Measurements from ENCODE around the gene HOXC6.

The HOXC6 gene

DNA sequence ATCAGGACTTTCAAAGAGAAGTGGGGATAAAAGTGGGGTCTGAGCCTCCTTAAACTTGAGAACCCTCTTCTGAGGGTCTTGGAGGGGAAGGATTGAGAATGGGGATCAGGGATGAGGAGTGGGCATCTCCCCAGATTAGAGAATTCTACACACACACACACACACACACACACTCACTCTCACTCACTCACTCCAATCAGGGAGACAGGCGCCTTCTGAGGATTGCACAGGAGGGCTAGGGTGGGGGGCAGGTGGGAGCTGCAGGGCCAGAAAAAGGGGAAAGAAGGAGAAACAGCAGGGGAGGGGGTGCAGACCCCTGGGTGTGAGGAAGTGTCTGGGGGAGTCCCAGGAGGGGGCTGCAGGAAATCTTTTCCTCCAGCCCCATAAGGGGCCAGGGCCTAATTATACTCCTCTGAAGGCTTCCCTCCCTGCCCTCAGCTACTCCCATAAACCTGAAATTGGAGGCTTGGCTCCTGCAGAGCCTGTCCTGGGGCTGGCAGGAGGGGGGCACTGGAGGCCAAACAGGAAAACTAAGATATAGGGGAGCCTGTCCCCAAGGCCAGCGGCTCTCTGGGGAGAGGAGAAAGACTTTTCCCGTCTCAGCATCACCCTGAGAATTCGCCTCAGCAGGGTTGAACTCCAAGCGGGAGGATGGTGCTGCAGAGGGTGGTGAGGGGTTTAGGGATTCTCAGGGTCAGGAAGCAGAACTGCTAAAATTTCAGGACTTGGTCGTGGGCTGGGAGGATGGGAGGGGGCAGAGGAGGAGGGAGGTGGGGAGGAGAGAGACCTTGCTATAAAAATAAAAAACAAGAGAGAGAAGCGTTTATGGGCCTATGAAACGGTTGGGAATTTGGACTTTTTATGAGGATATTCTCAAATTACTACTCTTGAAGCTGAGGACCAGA, 26.7 kb upstream of the HOXC6 start:
- DNase-seq (ENCODE audit: low spot score), result no peak

DNA sequence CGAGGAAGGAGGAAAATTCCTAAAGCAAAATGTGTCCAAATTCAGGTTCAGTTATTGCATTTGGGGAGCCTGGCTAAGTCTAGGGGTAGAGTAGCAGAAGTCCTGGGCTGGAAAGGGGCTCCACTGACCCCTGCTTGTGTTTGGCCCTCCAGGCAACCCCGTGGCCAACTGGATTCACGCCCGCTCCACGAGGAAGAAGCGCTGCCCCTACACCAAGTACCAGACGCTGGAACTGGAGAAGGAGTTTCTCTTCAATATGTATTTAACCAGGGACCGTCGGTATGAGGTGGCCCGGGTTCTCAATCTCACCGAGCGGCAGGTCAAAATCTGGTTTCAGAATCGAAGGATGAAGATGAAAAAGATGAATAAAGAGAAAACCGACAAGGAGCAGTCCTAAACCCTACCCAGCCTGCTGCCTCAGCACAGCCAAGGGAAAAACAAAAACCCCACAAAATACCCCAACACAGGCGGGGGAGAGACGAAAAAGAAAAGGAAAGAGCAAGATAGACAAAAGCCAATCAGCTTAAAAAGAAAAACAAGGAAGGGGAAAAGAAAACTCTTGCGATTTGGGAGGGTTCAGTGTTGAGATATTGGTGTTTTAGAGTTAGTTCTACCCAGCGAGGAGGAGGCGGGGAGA, 25.8 kb upstream of the HOXC6 start:
- no peak for DNase-seq (ENCODE audit: low spot score)

DNA sequence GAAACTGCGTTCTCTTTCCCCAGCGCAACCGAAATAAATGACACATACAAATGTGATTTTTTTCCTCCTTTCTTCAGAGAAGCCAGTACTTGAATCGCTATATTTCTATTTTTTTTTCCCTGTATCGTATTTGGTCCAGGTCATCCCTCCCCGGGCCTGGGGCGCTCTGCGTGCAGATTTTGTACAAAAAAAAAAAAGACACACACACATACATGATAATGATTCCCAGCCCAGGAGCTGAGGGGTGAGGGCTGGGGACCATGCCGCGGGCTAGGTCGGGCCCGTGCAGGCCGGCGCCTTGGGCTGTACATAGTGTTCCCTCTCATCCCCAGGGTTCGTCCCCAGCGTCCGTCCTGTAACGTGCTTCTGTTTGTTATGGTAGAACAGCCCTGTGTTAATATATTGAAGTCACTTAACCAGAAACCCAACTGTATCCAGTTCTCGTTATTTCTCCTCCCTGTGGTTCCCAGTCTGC, 25.3 kb upstream of the HOXC6 start:
- DNase-seq (ENCODE audit: low spot score), result no peak

DNA sequence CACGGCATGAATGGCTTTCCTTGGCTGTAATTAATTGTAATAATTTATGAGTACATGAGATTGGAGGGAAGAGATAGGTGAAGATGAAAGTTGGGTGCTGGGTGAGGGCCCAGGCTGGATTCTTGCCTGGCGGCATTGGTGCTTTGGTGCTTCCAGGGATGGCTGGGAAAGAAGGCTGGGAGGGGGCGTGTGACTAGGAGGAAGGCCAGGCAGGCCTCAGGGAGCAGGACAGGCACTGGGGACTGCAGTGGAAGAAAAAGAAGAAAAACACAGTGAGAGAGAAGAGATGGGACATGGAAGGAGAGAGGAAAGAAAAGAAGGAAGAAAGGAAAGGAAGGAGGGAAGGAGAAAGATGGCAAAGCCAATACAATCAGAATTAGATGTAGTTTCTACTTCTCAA, 24.6 kb upstream of the HOXC6 start:
- DNase-seq (ENCODE audit: low spot score), result no peak

DNA sequence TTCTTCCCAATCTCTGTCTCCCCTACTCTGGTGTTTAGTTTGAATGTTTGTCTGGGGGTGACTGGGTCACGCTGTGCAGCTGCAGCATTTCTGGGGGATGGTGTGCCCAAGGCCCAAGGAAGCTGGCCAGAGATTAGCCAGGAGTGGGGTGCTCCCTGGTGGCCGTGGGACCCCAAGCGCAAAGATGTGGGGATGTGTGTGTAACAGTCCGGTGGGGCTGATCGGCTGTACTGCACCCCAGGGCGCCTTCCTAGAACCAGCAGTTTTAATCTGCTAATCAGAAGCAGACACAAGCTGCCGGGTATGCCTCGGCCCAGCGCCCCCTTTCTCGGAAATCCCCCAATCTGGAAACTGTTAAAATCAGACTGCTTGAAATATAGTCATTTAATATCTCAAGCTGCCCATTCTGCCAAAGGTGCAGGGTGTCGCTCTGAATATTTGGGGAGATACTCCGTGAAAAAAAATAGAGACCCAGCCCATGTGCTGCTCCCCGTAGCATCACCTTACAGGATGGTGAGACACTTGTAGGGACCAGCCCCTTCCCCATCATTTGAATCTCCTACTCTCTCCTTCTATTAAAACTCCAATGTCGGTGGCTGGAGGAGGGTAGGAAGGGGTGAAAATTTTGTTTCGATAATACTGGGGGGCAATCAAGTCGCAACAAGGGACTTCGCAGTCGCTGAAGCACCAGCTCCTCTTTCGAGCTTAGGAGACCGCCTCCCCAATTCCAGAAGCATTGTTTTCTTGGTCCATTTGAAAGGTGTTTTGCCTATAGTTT, 24.0 kb upstream of the HOXC6 start:
- DNase-seq (ENCODE audit: low spot score), result no peak

DNA sequence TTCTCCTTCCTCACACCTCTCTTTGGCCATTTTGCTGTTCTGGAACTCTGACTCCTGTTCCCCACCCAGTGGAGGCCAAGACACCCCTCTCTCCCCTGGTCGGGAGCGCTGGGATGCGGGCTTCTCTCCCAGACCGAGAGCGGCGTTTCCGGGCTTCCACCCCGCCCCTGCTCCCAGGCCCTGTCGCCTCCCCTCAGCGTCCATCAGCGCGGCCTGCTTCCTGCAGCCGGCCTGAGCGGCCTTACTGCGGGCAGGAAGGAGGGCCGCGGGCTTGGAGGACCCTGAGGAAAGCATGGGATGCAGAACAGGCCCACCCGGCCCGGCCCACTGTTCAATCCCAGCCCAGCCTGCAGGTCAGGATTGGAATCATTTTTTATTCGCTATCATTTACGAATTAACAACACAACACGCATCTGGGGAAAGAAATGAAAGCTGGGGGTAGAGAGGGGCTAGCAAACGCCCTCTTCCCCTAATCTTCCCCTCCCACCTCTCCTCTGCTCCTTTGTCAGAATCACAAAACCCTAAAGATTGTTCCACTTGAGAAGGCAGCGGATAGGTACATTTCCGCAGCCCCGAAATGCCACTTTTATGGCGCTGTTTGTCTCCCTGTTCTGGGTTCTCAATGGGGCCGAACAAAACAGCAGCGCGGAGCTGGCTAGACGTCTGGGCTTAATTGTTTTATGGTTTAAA, 23.3 kb upstream of the HOXC6 start:
- no peak for DNase-seq (ENCODE audit: low spot score)

DNA sequence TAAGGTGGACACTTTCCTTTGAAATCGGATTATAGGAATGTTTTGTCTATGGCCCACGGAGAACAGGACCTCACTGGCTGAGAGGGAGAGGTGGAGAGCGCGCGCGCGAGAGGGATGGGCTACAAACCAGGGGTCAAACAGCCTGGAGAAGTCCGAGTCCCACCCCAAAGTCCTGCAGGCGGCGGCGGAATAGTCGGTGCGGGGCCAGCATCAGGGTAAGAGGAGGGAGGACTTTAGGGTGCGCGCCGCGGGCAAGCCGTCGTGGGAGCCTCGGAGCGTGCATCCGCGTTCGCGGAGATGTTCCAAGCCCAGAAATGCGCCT, 22.7 kb upstream of the HOXC6 start:
- no peak for DNase-seq (ENCODE audit: low spot score)

DNA sequence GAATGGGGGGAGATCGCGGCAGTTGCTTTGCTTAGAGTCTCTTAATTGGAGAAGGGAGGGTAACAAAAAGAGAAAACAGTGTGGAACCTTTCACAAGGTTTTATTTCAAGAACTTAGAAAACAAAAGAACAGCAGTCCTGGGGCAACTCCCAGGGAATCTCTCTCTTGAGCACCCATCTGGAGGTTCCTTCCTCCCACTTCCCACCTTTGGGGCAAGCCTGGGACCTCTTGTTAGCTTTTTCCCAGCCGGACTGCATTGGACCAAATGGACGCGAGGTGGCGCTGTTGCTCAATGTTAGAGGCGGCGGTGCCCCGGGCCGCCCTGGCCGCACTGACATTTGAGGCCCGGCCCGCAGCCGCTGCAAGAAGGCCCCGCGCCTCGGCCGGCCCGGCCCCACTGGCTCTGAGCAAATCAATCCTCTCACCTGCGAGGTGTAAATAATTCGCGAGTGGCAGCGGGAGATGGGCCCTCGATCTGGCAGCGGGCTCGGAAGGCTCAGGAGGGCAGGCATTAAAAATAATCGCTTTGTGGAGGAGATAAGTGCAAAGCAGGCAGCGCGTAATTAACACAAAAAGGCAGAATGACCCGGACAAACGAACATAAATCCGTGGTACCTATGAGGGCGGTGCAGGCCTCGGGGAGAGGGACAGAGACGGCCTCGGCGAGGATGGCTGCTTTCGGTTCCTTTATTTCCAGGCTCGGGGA, 22.2 kb upstream of the HOXC6 start:
- DNase-seq (ENCODE audit: low spot score), result peak; percentile 79

DNA sequence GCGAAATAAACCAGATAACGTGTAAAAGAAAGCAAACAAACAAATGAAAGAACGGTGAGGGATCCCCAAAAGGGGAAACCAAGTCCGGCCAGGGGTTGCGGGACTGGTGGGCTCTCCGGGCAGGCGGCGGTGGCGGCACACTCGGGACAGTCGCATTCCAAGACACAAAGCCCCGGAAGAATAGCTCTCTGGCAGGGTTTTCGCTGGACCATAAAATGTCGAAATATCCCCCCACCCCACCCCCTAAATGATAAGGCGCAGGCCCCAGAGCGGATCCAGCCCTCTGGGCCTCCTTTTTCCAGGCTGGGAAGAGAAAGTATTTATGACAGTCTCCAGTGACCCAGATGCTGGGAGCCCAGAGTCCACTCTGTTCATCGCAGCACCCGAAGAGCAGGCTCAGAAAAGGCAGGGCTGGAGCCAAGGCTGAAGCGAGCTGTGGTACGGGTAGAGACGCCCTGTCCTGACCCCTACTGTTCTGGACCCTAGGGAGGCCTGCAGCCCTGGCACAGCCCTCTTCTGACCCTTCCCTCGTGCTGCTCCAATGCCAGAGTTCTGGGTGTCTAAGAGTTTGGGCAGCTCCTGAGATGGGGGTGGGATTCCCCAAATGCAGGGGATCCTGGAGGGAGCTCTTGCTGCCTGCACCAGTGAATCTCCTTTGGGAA, 21.6 kb upstream of the HOXC6 start:
- no peak for DNase-seq (ENCODE audit: low spot score)

DNA sequence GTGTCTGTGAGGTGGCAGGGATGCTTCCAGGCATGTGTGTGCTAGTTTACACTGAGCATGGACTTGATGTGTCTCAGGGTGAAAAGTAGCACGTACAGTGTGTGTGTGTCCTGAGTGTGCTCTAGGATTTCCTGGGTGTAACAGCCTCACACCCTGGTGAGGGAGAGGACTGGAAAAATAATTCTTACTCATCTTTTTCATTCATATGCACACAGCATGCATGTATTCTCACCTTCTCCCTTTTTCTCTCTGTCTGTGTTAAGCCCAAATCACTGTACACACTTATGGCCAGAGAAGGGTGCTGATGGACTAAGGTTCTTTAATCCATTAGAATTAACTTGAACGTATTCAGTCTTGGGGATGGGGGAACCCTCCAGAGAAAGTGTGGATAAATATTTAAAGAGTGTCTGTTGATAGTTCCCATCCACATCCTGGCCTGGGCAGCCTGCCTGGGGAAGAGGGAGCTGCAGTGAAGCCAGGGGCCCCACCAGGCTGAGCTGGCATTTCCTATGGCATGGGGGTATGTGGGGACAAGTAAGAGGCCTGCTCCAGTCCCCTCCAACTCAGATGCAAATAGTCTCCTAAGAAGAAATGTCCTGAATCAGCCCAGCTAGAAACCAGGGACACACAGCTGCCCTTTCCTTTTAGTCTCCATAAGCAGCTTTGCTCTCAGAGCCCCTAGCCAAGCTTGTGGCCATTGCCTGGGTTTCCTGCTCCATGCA, 20.5 kb upstream of the HOXC6 start:
- no peak for DNase-seq (ENCODE audit: low spot score)

DNA sequence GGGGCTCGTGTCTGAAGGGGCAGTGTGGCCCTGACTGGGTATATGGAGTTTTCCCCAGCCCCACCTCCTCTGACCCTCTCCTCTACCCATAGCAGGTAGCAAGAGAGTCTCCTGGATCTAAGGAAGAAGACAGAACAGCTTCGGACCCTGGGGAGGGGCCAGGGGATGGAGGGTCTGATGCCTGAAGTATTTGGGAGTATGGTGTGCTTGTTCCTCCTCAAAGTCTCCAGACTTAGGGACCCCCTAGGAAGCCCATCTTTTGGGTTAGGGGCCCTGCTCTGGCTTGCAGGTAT, 20.0 kb upstream of the HOXC6 start:
- no peak for DNase-seq (ENCODE audit: low spot score)

DNA sequence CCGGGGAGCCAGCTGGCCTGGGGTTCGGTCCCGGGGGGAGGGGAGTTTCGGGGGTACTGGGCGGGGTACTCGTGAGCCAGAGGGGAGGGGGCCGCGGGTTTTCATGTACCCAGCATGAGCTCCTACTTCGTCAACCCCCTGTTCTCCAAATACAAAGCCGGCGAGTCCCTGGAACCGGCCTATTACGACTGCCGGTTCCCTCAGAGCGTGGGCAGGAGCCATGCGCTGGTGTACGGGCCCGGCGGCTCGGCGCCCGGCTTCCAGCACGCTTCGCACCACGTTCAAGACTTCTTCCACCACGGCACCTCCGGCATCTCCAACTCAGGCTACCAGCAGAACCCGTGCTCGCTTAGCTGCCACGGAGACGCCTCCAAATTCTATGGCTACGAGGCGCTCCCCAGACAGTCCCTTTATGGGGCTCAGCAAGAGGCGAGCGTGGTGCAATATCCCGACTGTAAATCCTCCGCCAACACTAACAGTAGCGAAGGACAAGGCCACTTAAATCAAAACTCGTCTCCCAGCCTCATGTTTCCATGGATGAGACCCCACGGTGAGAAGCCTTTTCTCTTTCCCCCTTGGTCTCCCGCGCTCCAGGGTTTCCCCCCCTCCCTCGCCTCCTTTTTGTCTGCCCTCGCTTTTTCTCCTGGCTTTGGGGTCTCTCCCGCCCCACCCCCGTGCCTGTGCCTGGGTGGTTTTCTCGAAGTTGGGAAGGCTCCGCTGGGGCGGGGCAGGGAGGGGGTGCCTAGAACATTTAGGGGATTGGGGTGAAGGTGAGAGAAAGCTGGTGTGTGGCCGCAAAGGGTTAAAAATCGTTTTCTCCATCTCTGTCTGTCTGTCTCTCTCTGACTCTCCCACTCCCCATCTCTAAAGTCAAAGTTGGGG, 18.8 kb upstream of the HOXC6 start:
- DNase-seq (ENCODE audit: low spot score), result no peak

DNA sequence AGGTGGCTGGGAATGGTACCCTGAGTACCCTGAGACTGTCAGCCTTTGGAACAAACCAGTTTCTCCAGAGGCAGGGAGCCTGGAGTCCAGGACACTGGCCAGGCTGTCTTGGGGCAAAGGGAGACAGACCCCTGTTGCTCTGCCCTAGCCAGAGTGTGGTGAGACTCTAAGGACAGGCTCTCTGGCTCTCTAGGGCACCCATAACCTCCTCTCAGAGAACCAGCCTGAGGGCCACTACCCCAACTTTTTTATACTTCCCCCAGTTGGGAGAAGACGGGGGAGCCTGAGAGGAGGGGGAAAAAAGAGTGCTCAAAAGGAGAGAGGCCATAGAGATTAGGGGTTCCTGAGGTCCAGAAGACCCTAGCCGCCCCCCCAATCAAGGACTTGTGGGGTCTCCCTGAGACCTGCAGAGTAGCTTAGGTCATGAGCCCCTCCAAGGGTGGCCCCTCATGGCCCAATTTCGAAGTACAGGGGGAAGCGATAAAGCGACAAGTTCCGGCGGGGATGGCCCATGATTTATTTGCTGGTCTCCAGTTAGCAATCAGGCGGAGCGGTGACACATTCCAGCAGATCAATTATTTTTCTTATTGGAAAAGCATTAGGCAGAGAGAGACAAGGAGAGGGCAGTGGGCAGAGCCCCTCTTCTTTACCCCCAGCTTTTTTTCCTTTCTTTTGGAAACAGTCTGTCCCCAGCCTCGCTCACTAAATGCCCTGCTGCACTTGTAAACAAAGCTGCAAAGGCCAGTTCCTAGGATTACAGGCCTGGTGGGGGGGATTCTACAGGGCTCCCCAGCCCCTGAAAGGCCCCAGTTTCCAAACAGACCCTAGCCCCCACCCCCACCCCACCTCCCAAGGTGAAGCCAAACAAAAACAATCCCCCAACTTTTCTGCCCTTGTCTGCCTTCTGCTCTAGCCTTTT, 17.9 kb upstream of the HOXC6 start:
- DNase-seq (ENCODE audit: low spot score), result no peak

DNA sequence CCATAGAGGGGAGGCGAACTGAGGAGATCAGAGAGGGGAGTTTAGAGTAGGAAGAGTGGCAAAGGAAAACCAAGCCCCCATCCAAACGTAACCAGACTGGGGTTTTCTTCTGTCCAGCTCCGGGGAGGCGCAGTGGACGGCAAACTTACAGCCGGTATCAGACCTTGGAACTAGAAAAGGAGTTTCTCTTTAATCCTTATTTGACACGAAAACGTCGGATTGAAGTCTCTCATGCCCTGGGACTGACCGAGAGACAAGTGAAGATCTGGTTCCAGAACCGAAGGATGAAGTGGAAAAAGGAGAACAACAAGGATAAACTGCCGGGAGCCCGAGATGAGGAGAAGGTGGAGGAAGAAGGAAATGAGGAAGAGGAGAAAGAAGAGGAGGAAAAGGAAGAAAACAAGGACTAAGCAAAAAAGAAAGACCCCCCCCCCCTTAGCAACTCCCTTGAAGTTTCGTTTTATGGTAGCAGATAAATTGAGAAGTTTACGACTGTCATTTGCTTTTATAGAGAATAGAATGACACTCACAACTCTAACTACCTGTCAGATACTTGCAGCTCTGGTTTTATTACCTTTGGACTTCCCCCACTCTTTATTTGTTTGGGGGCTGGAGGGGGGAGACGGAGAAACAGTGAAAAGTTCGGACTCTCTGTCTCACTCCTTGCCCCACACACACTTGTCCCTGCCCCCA, 17.1 kb upstream of the HOXC6 start:
- DNase-seq (ENCODE audit: low spot score), result no peak

DNA sequence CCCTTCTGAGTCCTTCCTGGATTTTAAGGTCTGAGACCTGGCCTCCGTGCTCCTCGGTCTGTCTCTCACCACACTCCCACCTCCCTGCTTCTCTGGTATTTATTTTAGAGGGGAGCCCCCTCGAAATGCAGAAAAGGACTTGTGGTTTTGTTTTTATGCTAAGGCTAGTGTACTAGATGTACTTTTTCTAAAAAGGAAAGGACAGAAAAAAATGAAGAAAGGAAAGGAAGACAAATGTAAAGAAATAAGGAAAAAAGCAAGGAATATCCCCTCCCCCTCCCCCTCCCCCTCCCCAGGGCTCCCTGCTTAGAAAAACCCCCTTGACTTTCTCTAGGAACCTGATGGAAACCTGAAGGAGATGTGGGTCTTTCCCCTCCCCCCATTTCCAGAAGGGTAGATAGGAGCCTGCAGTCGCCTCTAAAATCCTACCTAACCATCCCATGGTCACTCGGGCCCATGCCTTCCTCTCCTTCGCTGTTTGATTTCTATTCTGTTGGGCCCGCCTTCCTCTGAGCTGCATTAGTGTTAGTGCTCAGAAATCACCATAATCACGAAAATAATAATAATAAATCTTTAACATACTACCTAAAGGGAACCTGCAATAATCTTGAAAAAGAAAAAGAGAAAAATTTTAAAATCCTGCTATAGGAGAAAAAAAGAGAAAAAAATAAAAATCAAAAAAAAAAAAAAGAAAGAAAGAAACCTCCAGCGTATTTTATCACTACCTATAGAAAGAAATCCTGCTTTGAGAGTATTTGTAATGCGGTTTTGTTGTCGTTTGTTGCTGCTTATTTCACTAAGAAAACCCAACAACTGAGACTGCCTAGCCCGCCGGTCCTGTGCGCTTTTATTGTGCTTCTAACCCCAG, 16.3 kb upstream of the HOXC6 start:
- no peak for DNase-seq (ENCODE audit: low spot score)

DNA sequence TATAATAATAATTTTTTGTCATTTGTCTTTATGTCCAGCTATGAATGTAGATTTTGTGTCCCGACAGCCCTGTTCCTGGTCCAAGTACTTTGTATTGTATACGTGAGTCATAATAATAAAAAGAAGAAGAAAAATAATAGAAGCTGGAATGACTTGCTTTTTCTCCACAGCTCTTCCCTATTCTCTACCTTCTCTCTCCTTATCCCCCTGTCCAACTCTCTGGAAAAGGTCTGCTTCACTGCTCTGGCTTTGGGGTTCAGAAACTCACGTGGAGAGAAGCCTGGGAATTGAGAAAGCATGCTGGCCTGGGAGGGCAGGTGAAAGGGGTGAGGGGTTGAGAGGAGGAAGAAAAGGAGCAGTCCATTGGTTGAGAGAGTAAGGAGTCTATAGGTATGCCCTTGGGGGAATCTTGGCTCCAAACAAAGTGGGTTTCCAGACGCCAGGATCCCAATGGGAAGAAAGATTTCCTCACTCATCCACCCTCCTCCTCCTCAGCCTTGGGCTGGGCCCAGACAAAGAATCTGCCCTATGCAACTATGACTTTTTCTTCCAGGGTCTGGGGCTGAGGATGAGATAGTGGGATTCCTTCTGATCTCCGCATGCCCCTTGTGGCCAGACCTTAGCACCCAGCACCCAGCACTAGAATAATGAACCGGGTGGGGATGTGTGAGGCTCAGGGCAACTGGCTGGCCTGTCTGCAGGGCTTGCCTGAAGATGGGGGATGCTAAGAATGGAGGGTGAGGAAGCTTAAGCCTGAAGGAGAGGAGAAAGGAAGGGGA, 15.4 kb upstream of the HOXC6 start:
- DNase-seq (ENCODE audit: low spot score), result no peak

All from SK-N-DZ (cell line).